22Rv1 (cell line): Measurements from ENCODE around the gene DHTKD1.

ENCODE experiments used
- H3K27ac ChIP-seq: fragments of 450-650 bp; 2 replicates; pipeline ENCODE4 v1.5.1; 2017
- ZFX ChIP-seq: fragments of 450-650 bp; IDR thresholded peaks from 2 replicates; pipeline ENCODE4 v1.6.1; 2017; ENCODE audit warnings: antibody characterized with exemption, borderline replicate concordance
- TF ChIP-seq, protein P1 (sequence below): fragments of 450-650 bp; IDR thresholded peaks from 2 replicates; pipeline ENCODE4 v1.5.1; 2017; ENCODE audit warnings: mild to moderate bottlenecking

DHTKD1 gene

DNA sequence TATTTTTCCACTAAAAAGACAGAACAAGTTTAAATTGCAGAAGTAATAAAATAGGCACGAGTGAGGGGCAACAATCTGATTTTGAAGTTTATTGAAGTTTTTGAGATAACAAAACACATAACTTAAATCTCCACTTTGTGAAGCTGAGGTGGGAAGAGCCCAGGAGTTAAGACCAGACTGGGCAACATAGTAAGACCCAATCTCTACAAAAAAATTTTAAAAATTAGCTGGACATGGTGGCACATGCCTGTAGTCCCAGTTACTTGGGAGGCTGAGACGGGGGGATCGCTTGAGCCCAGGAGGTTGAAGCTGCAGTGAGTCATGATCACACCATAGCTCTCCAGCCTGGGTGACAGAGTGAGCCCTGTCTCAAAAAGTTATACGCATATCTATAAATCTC lies 37.4 kb upstream of the DHTKD1 start:
- H3K27ac ChIP-seq: no peak overlapping the region
- TF ChIP-seq, protein P1, sequence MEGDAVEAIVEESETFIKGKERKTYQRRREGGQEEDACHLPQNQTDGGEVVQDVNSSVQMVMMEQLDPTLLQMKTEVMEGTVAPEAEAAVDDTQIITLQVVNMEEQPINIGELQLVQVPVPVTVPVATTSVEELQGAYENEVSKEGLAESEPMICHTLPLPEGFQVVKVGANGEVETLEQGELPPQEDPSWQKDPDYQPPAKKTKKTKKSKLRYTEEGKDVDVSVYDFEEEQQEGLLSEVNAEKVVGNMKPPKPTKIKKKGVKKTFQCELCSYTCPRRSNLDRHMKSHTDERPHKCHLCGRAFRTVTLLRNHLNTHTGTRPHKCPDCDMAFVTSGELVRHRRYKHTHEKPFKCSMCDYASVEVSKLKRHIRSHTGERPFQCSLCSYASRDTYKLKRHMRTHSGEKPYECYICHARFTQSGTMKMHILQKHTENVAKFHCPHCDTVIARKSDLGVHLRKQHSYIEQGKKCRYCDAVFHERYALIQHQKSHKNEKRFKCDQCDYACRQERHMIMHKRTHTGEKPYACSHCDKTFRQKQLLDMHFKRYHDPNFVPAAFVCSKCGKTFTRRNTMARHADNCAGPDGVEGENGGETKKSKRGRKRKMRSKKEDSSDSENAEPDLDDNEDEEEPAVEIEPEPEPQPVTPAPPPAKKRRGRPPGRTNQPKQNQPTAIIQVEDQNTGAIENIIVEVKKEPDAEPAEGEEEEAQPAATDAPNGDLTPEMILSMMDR: no peak
- no peak for TF ChIP-seq ZFX

DNA sequence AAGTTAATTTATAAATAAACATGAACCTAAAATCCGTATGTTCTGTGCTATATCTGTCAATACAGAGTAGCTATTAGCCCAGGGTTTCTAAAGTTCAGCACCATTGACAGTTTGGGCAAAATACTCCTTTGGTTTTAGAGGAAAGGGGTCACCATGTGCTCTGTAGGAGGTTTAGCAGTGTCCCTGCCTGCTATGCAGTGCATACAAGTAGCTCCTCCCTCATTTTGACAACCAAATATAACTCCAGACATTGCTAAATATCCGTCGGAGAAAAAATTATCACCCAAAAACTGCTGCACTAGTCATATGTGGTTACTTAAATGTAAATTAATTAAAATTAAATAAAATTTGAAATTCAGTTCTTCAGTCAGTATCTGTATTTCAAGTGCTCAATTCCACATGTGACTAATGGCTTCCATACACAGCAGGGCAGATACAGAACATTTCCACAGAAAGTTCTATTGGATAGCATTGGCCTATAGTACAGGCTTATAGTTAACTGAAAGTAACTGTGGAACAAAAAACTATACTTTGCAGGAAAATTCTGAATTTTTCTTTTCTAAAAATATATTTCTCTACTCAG lies 32.6 kb upstream of the DHTKD1 start:
- H3K27ac ChIP-seq: no peak overlapping the region
- TF ChIP-seq, protein P1: no peak
- TF ChIP-seq ZFX: no peak

DNA sequence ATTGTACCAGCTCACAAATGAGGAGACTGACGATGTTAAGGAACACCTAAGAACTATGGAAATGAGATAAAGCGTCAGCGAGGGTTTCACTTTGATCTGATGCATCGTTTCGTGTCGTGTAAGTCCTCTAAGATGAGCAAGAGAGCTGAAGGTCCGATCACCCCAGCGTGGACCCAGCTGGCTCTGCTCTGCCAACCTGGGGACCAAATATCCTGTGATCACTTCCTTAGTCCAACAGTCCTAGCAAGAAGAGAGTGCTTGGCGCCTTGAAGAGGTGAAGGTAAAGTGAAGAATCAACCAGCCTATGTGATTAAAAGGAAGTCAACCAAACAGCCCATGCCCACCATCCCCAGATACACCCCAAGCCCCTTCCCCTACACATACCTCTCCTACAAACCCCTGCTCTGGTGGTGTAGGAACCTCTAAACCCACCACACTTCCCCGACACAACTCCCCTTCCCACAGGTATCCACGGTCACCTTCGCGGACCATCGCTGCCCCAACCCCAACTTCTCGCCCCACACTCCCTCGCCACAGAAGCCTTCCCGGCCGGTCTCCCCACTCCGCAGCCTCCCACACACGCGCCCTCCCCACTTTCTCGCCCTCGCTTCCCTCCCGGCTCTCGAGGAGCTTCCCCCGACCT lies 26.9 kb upstream of the DHTKD1 start:
- TF ChIP-seq, protein P1: no peak
- no peak for TF ChIP-seq ZFX
- H3K27ac ChIP-seq: peak overlapping the region; percentile 90

DNA sequence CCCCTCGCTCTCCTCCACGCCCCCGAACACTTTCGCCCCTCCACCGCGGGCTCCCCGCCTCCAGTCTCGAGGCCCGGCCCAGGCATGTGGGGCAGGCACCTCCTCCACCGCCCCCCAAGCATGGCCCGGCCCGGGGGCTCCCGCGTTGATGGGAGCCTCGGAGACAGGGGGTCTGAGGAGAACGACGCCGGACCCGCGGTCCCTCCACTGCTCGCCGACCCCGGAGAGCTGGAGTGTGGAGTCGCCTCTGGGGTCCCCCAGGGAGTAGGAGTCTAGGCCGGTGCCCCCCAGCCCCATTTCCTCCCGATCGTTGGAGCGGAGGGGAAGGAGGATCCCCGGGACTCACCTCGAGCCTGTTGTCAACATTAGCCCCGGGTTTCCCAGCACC lies 26.4 kb upstream of the DHTKD1 start:
- TF ChIP-seq, protein P1: no peak
- TF ChIP-seq ZFX: no peak

DNA sequence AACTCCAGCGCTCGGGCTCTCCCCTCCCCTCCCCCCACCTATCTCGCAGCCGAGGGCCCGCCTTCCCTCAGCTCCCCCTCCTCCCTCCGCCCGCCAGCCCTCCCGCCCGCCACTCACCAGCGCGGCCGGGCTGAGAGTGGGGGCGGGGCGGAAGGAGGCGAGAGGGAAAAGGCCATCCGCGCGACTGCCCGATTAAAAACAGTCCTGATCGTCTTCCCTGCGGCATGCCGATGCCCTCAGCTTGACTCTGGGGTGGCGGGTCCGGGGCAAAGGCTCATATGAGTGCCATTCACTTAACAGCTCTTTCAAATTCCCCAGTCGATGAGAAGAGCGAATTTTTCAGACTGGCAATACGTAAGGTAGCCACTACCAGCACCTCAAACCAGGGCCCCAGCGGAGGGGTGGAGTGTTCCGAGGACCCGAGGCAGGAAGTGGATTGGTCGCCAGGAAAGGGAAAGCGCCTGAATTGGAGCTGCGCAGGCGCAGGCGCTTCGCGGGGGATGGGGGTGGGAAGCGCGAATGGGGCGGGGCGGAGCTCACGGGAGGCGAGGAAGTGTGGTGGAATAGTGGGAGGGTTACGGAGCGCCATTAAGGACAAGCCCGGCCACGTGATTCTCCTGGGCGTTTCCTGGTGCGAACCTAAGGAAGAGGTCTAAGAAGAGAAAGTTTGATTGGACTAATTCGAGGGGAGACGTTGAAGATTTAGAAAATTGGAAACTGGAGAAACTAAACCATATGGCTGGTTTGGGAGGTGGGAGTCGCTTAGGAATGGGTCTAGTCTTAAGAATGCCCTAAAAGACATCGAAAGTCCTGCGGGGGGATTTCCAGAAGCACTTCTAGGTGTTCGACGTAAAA lies 25.7 kb upstream of the DHTKD1 start, which contains the start of gene UPF2:
Gene UPF2, minus strand, starts transcription at position 13 of the 855 bp plus-strand sequence. CDS start 7,386 bp downstream, outside the sequence.
- H3K27ac ChIP-seq: peak within 1 kb of the TSS; percentile 90
- no peak for TF ChIP-seq ZFX
- TF ChIP-seq, protein P1: no peak

More for the DNA sequence above, 26.4 kb upstream of the DHTKD1 start:
- H3K27ac ChIP-seq: peak overlapping the region; percentile 90

DNA sequence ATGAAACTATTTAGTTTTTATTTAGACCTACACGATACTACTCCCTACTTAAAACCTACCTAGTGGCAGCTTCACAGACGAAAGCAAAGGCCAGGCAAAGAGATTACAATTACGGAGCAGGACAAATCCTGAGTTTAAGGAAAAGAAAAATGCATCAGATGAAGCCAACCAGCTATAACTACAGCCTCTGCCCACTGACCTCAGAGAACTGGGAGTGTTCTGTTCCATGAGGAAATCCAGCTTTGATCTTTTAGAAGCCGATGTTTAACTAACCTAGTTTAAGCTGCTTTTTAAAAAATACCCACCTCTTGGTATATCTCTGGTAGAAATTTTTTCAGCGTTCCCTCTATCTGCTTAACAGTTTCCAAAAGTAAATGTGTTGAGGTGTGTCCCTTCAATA lies 23.2 kb upstream of the DHTKD1 start:
- no peak overlapping the region for H3K27ac ChIP-seq
- TF ChIP-seq, protein P1: no peak
- TF ChIP-seq ZFX: no peak

DNA sequence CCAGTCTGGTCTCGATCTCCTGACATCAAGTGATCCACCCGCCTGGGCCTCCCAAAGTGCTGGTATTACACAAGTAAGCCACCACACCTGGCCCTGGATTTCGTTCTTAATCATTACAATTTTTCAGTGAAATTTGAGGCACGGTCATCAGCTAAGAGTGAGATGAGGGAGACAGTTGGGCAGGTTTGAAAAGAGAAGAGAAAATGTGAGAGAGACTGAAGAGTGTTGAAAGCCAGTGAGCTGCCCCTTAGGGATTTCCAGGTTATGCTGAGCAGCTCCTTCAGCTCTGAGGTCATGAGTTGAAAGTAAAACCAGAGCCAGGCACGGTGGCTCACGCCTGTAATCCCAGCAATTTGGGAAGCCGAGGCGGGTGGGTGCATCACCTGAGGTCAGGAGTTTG lies 20.2 kb upstream of the DHTKD1 start:
- no peak for TF ChIP-seq ZFX
- TF ChIP-seq, protein P1: no peak
- H3K27ac ChIP-seq: no peak overlapping the region
